B cell (primary cell): ENCODE data around the gene APP. TPM values are rescaled to one million over a fixed set of nuclear protein-coding genes. Genes with fewer than 3 reads are reported as not detected.

Source experiments
- ATAC-seq: fragments of 200-7000 bp; cut with Tn5 transposase; one replicate; pipeline ENCODE4 v1.10.0; 2021; ENCODE audit warnings: low read depth, mild to moderate bottlenecking, moderate number of reproducible peaks, moderate library complexity
- CTCF ChIA-PET: fragments of 350-600 bp; sonication (Branson Sonifier 250); formaldehyde crosslinking; loops from one replicate; lab custom pipeline; 2021; ENCODE audit warnings: antibody characterized with exemption, inconsistent platforms; lab: Charles Lee
- POLR2A ChIA-PET: fragments of 350-600 bp; sonication (Branson Sonifier 250); formaldehyde crosslinking; loops from one replicate; lab custom pipeline; 2021; ENCODE audit warnings: antibody characterized with exemption; lab: Charles Lee
- DNase-seq: peaks from one replicate; pipeline ENCODE4 v3.0.0; 2013
- H2AFZ ChIP-seq: 2 replicates; pipeline ENCODE4 v1.6.1; 2012; ENCODE audit warnings: mild to moderate bottlenecking, low read depth, low read length; ENCODE audit not compliant: insufficient read depth, poor library complexity, severe bottlenecking
- H3K27ac ChIP-seq, 2 donors: 1 replicate in 1 of 2; 2 replicates in 1 of 2; pipeline ENCODE4 v1.5.1; 2012 to 2013; ENCODE audit warnings: low read length in 2 of 2, mild to moderate bottlenecking in 2 of 2, moderate library complexity in 1 of 2
- H3K27me3 ChIP-seq, 4 experiments: fragments of 200-600 bp in 1 of 4; sonication (generic) in 1 of 4; replicated peaks in 1 of 4; 1 replicate in 2 of 4; 2 replicates in 2 of 4; pipeline versions ENCODE4 v1.6.1 to v1.7.0; 2013 to 2016; ENCODE audit warnings: low read length in 3 of 4, mild to moderate bottlenecking in 2 of 4, mixed read lengths in 1 of 4, moderate library complexity in 1 of 4; ENCODE audit not compliant: insufficient read depth in 4 of 4, control insufficient read depth in 3 of 4; ENCODE audit errors: control extremely low read depth in 1 of 4
- H3K36me3 ChIP-seq, 2 experiments: replicated peaks in 1 of 2; 1 replicate in 1 of 2; 2 replicates in 1 of 2; pipeline versions ENCODE4 v1.6.1 to v1.7.1; 2013; ENCODE audit warnings: low read length in 1 of 2; ENCODE audit not compliant: insufficient read depth in 2 of 2, control insufficient read depth in 1 of 2; ENCODE audit errors: control extremely low read depth in 1 of 2, extremely low read depth in 1 of 2
- H3K4me1 ChIP-seq, 2 donors: fragments of 200-600 bp in 1 of 2; sonication (generic) in 1 of 2; 1 replicate in 1 of 2; 2 replicates in 1 of 2; pipeline versions ENCODE4 v1.5.1 to v1.6.1; 2013 to 2017; ENCODE audit warnings: low read length in 2 of 2; ENCODE audit not compliant: control insufficient read depth in 2 of 2, insufficient read depth in 2 of 2
- H3K4me2 ChIP-seq: replicated peaks from 2 replicates; pipeline ENCODE3; 2012; ENCODE audit warnings: mild to moderate bottlenecking, low read depth, low read length; ENCODE audit not compliant: poor library complexity, severe bottlenecking
- H3K4me3 ChIP-seq, 5 experiments: fragments of 200-600 bp in 1 of 5; sonication (generic) in 1 of 5; 1 replicate in 3 of 5; 2 replicates in 2 of 5; pipeline versions ENCODE4 v1.5.1 to v1.7.0; 2011 to 2016; ENCODE audit warnings: low read length in 4 of 5, mild to moderate bottlenecking in 4 of 5, low read depth in 2 of 5, control low read depth in 1 of 5, moderate library complexity in 1 of 5; ENCODE audit not compliant: insufficient read depth in 1 of 5; ENCODE audit errors: control extremely low read depth in 1 of 5, extremely low read depth in 1 of 5
- H3K79me2 ChIP-seq: fragments of 200-600 bp; sonication (generic); one replicate; pipeline ENCODE4 v1.6.0; 2016; ENCODE audit warnings: low read length; ENCODE audit not compliant: control insufficient read depth, insufficient read depth
- H3K9ac ChIP-seq: fragments of 200-600 bp; sonication (generic); 2 replicates; pipeline ENCODE4 v1.6.1; 2017; ENCODE audit warnings: mild to moderate bottlenecking, low read length, moderate library complexity
- H3K9me3 ChIP-seq, 3 donors: one replicate each; pipeline versions ENCODE4 v1.6.1 to v1.7.1; 2013; ENCODE audit warnings: low read length in 2 of 3; ENCODE audit not compliant: control insufficient read depth in 2 of 3, insufficient read depth in 1 of 3; ENCODE audit errors: control extremely low read depth in 1 of 3
- H4K20me1 ChIP-seq: 2 replicates; pipeline ENCODE4 v1.6.0; 2012; ENCODE audit warnings: mild to moderate bottlenecking, low read length; ENCODE audit not compliant: insufficient read depth, control insufficient read depth, poor library complexity, severe bottlenecking
- H3K27ac Mint-ChIP-seq: one replicate; pipeline ENCODE4 v1.8.0; 2021; ENCODE audit warnings: mixed read lengths
- H3K27me3 Mint-ChIP-seq: one replicate; pipeline ENCODE4 v1.8.0; 2021; ENCODE audit warnings: mixed read lengths
- H3K4me1 Mint-ChIP-seq: one replicate; pipeline ENCODE4 v1.8.0; 2021; ENCODE audit warnings: mixed read lengths
- H3K4me3 Mint-ChIP-seq: one replicate; pipeline ENCODE4 v1.8.0; 2021; ENCODE audit warnings: mixed read lengths
- H3K9me3 Mint-ChIP-seq: one replicate; pipeline ENCODE4 v1.8.0; 2022; ENCODE audit warnings: mixed read lengths; ENCODE audit not compliant: insufficient read depth
- EZH2 ChIP-seq: IDR thresholded peaks from 2 replicates; pipeline ENCODE4 v1.6.1; 2012; ENCODE audit warnings: borderline replicate concordance, low read depth, mild to moderate bottlenecking, moderate library complexity, low read length; ENCODE audit not compliant: insufficient read depth, poor library complexity, severe bottlenecking
- WGBS: methylation state at CpG from one replicate; pipeline ENCODE4 v1.1.5; 2013; ENCODE audit warnings: missing lambda C conversion rate; ENCODE audit not compliant: insufficient coverage; 5-methylcytosine and 5-hydroxymethylcytosine counted together
- intact Hi-C: fragments of 100-400 bp; cut with micrococcal nuclease; formaldehyde crosslinking; loops from one replicate; pipeline ENCODE4 v1.10.0; 2022
- polyA plus RNA-seq: library from polyadenylated mRNA; depleted of rRNA; stranded (reverse); fragments of >200 nt; gene quantifications from 2 replicates; pipeline ENCODE4 v1.2.3, GENCODE V29; 2012
- total RNA-seq, 2 donors: library from RNA; stranded (reverse); fragments of 120-200 nt in 1 of 2; gene quantifications; 1 replicate in 1 of 2; 2 replicates in 1 of 2; pipeline versions ENCODE4 v1.2.3 to v1.2.4, GENCODE V29; 2013 to 2022
- TF ChIP-seq, protein P1 (sequence below): fragments of 200-600 bp; IDR thresholded peaks from one replicate; pipeline ENCODE4 v1.8.0; 2022; ENCODE audit warnings: antibody characterized with exemption, mild to moderate bottlenecking

The APP gene
- total and polyA plus RNA-seq, 2 donors (not counting 1 experiment from before 2014, with no cell fraction given) = 28.3 to 34.7 TPM

DNA sequence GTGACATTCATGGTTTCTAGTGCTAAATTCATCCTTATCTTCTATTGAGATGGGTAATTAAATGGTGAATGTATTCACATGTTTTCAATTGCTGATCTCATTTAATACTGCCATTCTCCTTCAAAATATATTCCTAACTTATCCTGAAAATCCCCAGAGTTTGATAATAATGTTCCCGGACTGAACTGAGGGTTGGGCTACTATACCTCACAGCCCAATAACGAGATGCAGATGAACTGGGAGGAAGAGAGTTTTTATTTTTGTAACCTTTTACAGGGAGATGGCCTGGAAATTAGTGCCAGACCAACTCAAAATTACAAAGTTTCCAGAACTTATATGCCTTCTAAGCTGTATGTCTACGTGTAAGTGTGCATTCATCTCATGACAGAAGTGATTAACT lies 210.8 kb downstream of the APP start:
- Histone ChIP-seq H3K4me3 (no peak overlapping the region), H3K4me2 (no peak overlapping the region), H3K27me3 (no peaks in the 10 kb centered on the region), H2AFZ (no peak overlapping the region), H3K27ac (no peak overlapping the region), H3K36me3 (peaks cover 0 to 6% of the 10 kb centered on the region in 2 experiments), H3K79me2 (no peaks in the 10 kb centered on the region), H3K9me3 (no peaks in the 10 kb centered on the region), H4K20me1 (no peaks in the 10 kb centered on the region), H3K4me1 (peaks cover 16 to 18% of the 10 kb centered on the region in 2 donors), H3K9ac (no peak overlapping the region)
- ChIA-PET POLR2A (no interaction called here), CTCF (no interaction called here)
- Mint-ChIP-seq H3K4me1 (peaks cover 25% of the 10 kb centered on the region), H3K27ac (peak overlapping the region; percentile 55), H3K9me3 (no peaks in the 10 kb centered on the region), H3K4me3 (no peak overlapping the region), H3K27me3 (no peaks in the 10 kb centered on the region)
- ATAC-seq (no peak), DNase-seq (no peak)
- no peak for TF ChIP-seq EZH2
- TF ChIP-seq, protein P1, sequence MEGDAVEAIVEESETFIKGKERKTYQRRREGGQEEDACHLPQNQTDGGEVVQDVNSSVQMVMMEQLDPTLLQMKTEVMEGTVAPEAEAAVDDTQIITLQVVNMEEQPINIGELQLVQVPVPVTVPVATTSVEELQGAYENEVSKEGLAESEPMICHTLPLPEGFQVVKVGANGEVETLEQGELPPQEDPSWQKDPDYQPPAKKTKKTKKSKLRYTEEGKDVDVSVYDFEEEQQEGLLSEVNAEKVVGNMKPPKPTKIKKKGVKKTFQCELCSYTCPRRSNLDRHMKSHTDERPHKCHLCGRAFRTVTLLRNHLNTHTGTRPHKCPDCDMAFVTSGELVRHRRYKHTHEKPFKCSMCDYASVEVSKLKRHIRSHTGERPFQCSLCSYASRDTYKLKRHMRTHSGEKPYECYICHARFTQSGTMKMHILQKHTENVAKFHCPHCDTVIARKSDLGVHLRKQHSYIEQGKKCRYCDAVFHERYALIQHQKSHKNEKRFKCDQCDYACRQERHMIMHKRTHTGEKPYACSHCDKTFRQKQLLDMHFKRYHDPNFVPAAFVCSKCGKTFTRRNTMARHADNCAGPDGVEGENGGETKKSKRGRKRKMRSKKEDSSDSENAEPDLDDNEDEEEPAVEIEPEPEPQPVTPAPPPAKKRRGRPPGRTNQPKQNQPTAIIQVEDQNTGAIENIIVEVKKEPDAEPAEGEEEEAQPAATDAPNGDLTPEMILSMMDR = no peak
- WGBS = no CpG with 5 or more reads among the region's 3 CpGs
- intact Hi-C loops = loop anchor here (10.0 kb wide), 2 partner anchors 115 to 355 kb away; partner anchors contain the start of gene MRPL39

GRCh38 chr21:25956993-25957714 lies 213.4 kb downstream of the APP start:
- Histone ChIP-seq H3K4me1 (peaks cover 16 to 18% of the 10 kb centered on the region in 2 donors), H3K79me2 (no peaks in the 10 kb centered on the region), H2AFZ (no peak overlapping the region), H3K36me3 (peaks cover 8 to 12% of the 10 kb centered on the region in 2 experiments), H3K27me3 (no peaks in the 10 kb centered on the region), H3K9me3 (peaks cover 0 to 1% (median 0%) of the 10 kb centered on the region in 3 donors), H3K4me2 (no peak overlapping the region), H4K20me1 (no peaks in the 10 kb centered on the region), H3K9ac (no peak overlapping the region), H3K4me3 (no peak overlapping the region), H3K27ac (no peak overlapping the region)
- intact Hi-C loops = no loop called here
- Mint-ChIP-seq H3K27me3 (no peaks in the 10 kb centered on the region), H3K27ac (no peak overlapping the region), H3K4me3 (no peak overlapping the region), H3K9me3 (no peaks in the 10 kb centered on the region), H3K4me1 (peaks cover 25% of the 10 kb centered on the region)
- ChIA-PET CTCF (no interaction called here), POLR2A (no interaction called here)
- WGBS = no CpG with 5 or more reads among the region's 2 CpGs
- ATAC-seq (no peak), DNase-seq (no peak)
- no peak for TF ChIP-seq EZH2
- TF ChIP-seq, protein P1 = no peak
